ENCODE results near the gene JARID2. TPM values are rescaled to one million over a fixed set of nuclear protein-coding genes. Genes with fewer than 3 reads are reported as not detected.

Gene JARID2
- total RNA-seq, 1 donor from 2014 or later, result 43.9 TPM

DNA sequence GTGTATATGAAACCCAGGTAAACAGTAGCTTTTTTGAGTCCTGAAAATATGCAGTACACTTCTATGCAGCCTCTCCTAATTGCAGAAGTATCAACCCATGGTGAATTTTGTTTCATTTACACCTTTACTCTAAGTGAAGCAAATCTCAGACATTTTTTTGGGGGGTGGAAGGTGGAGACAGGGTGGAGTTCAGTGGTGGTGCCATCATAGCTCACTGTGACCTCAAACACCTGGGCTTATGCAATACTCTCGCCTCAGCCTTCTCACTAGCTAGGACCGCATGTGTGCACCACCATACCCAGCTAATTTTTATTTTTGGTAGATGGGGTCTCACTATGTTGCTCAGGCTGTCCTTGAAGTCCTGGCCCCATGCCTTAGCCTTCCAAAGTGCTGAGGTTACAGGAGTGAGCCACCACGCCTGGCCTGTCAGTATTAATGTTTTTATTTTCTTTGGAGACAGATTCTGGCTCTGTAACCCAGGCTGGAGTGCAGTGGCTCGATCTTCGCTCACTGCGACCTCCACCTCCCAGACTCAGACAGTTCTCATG lies 80.3 kb downstream of the JARID2 start:
- H3K27ac Mint-ChIP-seq, result no peak overlapping the region
- H3K27me3 Mint-ChIP-seq, result no peaks in the 10 kb centered on the region
- H3K4me3 Mint-ChIP-seq, result no peak overlapping the region
- H3K9me3 Mint-ChIP-seq, result no peaks in the 10 kb centered on the region
- peaks cover 4% of the 10 kb centered on the region for H3K36me3 Mint-ChIP-seq
- peaks cover 71% of the 10 kb centered on the region for H3K4me1 Mint-ChIP-seq (ENCODE audit: unreplicated experiment)
- no peak for DNase-seq (ENCODE audit: extremely low spot score, unreplicated experiment)
- TF ChIP-seq, protein P1, sequence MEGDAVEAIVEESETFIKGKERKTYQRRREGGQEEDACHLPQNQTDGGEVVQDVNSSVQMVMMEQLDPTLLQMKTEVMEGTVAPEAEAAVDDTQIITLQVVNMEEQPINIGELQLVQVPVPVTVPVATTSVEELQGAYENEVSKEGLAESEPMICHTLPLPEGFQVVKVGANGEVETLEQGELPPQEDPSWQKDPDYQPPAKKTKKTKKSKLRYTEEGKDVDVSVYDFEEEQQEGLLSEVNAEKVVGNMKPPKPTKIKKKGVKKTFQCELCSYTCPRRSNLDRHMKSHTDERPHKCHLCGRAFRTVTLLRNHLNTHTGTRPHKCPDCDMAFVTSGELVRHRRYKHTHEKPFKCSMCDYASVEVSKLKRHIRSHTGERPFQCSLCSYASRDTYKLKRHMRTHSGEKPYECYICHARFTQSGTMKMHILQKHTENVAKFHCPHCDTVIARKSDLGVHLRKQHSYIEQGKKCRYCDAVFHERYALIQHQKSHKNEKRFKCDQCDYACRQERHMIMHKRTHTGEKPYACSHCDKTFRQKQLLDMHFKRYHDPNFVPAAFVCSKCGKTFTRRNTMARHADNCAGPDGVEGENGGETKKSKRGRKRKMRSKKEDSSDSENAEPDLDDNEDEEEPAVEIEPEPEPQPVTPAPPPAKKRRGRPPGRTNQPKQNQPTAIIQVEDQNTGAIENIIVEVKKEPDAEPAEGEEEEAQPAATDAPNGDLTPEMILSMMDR (conservative IDR thresholded peaks at IDR 0.05), result no peak

DNA sequence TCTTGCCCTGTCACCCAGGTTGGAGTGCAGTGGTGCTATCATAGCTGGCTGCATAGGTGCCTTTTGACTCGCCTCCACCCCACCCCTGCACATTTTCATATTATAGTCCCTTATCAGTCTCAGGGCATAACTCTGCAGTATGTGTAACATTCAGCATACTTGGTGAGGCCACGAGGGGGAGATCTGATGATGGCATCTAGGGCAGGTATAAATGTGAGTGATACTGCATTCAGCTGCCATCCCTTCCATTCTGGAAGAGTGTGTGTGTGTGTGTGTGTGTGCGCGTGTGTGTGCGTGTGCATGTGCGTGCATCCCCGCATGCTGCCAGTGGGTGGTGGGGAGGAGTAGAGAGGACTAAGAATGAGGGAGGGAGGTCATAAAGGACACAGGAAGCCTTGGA lies 81.4 kb downstream of the JARID2 start:
- peaks cover 4% of the 10 kb centered on the region for H3K36me3 Mint-ChIP-seq
- H3K27ac Mint-ChIP-seq, result peak overlapping the region; percentile 85
- peak overlapping the region; percentile 36 for H3K4me3 Mint-ChIP-seq
- TF ChIP-seq, protein P1 (conservative IDR thresholded peaks at IDR 0.05), result no peak
- no peaks in the 10 kb centered on the region for H3K27me3 Mint-ChIP-seq
- peaks cover 74% of the 10 kb centered on the region for H3K4me1 Mint-ChIP-seq (ENCODE audit: unreplicated experiment)
- no peaks in the 10 kb centered on the region for H3K9me3 Mint-ChIP-seq
- no peak for DNase-seq (ENCODE audit: extremely low spot score, unreplicated experiment)

DNA sequence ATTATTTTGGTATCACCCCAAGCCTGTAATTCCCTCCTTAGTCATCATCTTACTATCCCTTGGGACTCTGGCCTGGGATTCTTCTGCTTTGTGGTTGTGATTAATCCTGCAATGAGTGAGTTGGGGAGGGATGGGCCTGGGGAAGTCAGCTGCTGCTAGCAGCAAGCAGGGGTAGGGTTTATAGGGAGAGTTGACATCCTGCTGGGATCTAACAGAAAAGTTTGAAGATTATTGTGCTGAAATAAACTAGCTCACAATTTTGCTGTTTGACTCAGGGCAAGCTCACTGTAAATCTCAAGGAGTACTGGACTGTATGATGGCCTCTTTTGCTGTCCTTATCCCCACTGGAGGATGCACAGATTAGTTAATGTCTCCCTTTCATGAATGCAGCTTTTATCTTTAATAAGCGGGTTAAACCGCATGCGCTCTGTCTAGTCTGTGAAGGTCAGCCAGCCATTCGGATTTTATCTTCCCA lies 83.4 kb downstream of the JARID2 start:
- peaks cover 76% of the 10 kb centered on the region for H3K4me1 Mint-ChIP-seq (ENCODE audit: unreplicated experiment)
- no peak for DNase-seq (ENCODE audit: extremely low spot score, unreplicated experiment)
- peak overlapping the region; percentile 56 for H3K27ac Mint-ChIP-seq
- H3K36me3 Mint-ChIP-seq, result no peaks in the 10 kb centered on the region
- no peaks in the 10 kb centered on the region for H3K9me3 Mint-ChIP-seq
- TF ChIP-seq, protein P1 (conservative IDR thresholded peaks at IDR 0.05), result no peak
- H3K4me3 Mint-ChIP-seq, result peak overlapping the region; percentile 18
- H3K27me3 Mint-ChIP-seq, result no peaks in the 10 kb centered on the region

DNA sequence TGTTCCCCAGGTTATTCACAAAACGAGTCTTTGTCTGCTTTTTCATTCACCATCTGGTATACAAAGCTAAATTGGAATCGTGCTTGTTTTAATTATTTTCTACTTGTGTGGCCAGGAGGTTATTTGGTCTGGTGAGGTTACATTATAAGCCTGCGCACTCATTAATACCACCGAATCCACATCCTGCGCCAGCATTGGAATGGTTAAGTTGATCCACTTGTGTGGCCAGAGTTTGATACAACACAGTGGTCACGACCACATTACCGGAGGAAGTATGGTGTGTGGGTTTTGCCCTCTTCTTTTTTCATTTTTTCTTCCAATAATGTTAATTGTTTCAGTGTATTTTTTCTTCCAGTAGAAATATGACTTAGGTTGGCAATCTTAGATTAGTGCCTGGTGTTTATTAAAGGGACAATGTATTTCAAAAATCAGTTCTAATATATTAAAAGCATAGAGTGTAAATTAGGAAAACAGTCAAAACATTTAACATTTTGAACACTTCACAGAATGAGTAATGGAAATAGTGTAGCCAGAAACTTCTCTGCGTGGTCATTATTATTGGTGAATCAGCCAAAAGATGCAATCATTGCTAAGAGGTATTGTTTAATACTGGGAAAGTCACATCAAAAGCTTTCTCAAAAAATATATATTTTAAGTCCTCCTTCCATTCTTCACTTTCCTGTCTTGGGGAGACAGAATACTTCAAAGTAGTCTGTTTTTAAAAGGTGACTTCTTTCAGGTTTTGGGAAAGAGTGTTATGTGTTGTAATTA lies 84.5 kb downstream of the JARID2 start:
- Mint-ChIP-seq H3K4me3 (no peak overlapping the region), H3K9me3 (no peaks in the 10 kb centered on the region), H3K4me1 (ENCODE audit: unreplicated experiment) (peaks cover 81% of the 10 kb centered on the region), H3K27me3 (no peaks in the 10 kb centered on the region), H3K27ac (peak overlapping the region; percentile 55), H3K36me3 (no peaks in the 10 kb centered on the region)
- TF ChIP-seq, protein P1 (conservative IDR thresholded peaks at IDR 0.05), result no peak
- DNase-seq (ENCODE audit: extremely low spot score, unreplicated experiment), result no peak

DNA sequence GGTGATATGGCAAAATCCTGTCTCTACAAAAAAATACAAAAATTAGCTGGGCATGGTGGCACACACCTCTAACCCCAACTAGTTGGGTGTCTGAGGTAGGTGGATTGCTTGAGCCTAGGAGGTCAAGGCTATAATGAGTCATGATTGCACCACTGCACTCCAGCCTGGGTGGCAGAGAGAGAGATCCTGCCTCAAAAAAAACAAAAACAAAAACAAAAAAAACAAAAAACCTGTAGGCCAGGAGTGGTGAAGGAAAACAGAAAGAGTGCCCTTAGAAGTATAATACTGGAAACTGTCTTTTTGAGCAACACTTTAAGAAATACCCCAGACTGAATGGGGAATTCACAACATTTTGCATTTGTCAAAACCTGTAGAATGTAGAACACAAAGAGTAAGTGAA lies 85.3 kb downstream of the JARID2 start:
- Mint-ChIP-seq H3K27ac (peak overlapping the region; percentile 55), H3K27me3 (no peaks in the 10 kb centered on the region), H3K4me3 (no peak overlapping the region), H3K36me3 (no peaks in the 10 kb centered on the region), H3K9me3 (no peaks in the 10 kb centered on the region), H3K4me1 (ENCODE audit: unreplicated experiment) (peaks cover 83% of the 10 kb centered on the region)
- DNase-seq (ENCODE audit: extremely low spot score, unreplicated experiment), result no peak
- TF ChIP-seq, protein P1 (conservative IDR thresholded peaks at IDR 0.05), result no peak
